Middle frontal gyrus (tissue), 1 donor: Measurements from ENCODE around the gene LRIG3.
"Not testable (repeated sequence)": the region's sequence is repeated elsewhere in the genome, so short reads cannot be mapped to it uniquely, and the experiment has no call there.

Experiments used
- DNase-seq: peaks from one replicate; pipeline ENCODE4 v3.0.0-alpha.2; 2015; ENCODE audit warnings: low spot score; ENCODE audit errors: extremely low spot score

LRIG3 gene

GRCh38 chr12:58902726-58903125 is 17.6 kb downstream of the LRIG3 start:
- DNase-seq: not testable (repeated sequence)

- DNase-seq: no peak
Observed at GRCh38 chr12:58901664-58902063, 18.6 kb downstream of the LRIG3 start.

DNA sequence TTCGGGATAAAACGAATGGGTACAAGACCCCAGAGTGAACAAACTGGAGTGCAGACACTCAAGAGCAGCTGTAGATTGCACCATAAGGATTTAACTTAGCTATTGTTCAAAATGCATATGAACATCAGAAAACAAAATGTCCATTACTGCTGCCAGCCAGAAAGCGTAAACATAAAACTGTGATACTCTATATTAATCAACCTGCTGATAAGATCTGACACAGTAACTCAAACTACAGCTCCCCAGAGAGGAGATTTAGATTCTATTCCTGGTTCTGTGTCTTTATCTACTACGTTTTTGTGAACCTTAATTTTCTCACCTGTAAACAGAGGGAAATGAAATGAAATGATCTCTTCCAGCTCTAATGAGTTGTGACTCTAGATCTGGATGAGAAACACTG is 22.3 kb downstream of the LRIG3 start:
- no peak for DNase-seq

- DNase-seq: no peak
Observed at GRCh38 chr12:58896278-58896677, 24.0 kb downstream of the LRIG3 start.

- no peak for DNase-seq
Observed at GRCh38 chr12:58895053-58895452, 25.3 kb downstream of the LRIG3 start.

DNA sequence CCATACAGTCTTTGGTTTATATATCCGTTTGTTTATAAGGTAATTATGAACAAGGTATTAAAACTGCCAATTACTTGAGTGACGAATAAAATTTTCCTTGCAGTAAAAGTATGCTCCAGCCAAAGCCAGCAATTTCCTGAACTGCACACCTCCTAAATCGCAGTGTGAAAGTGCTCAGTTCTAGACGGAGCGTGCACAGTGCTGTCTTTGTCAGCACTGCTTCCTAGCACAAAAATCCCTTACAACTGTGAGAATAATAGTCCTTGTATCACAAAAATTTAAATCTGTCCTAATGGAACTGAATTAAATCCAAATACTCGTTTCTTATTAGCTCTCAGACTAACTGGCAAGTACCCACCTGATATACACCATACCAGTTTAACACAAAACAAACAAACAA is 26.3 kb downstream of the LRIG3 start:
- no peak for DNase-seq

GRCh38 chr12:58893495-58893894 is 26.8 kb downstream of the LRIG3 start:
- DNase-seq: no peak

DNA sequence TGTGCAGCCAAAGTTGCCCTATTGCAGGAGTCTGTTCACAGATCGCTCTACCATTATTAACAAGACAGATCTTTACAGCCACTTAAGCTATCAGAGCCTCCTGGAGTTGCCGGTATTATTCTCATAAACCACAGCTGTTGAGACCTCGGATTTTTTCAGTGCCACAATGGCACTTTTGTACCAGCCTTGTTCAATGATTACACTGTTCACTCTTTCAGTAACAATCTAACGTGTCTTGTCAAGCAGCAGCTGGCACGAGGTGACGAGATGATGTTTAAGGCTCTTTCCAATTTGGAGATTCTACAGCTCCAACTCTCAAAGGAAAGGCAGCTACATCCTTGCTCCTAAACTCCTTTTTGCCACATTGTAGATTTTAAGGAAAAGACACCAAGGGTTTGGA is 30.7 kb downstream of the LRIG3 start:
- no peak for DNase-seq

DNA sequence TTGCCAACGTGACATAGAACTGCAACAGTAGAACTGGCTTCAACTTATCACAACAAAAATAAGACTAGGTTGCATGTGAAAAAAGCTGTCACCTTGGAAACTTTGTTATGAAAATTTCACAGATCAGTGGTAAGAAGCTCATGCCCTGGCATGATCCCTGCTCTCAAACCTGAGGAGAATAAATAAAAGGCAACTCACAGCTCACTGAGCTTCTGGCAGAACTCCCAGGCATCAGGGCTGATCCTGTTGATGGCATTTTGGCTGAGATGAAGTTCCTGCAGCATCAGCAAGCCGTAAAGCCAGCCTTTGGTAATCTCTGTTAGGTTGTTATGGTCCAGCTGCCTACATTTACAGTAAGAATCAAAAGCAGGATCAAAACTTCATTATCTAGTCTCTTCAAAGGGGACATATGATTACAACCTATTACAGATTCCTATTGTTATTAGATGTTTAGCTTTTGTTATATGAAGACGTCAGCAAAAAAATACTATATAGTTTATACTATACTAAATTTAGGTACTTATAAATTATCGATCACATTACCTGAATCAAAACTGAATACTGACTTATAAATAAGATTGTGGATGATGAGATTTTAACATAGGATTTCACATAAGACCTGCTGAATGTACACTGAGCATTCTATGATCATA is 32.0 kb downstream of the LRIG3 start:
- DNase-seq: no peak

DNA sequence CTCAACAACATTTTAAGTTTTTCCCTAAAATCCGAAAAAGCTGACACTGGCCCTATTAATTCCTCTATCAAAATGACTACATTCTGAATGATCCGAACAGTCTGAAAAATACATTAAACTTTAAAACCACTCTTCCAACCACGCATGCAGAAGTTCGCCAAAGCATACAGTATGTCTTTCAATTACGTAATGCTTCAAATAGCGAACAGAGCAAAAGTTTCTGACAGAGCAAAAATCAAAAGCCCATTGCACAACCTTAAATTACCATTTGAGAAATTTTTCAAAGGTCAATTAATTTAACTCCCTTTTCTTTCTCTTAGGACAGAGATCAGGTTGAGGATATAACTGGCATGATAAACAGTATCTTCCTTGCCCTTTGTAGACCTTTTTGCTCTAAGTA is 33.2 kb downstream of the LRIG3 start:
- no peak for DNase-seq

DNA sequence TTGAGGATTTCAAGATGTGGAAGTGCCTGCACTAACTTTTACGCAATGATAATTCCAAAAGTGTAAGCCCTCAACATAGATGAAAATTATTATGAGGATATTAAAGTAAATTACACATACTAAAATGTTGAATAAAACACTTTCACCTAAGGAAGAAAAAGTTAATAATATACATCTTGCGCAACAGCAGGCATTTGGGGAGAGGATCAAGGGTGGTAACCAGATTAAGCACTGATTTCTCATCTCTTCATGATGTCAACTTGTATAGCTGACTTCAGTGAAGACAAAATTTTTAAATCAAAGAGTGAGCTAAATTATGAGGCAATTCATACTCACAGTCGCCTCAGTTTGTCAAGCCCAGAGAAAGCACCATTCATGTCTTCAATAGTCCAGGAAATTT is 33.8 kb downstream of the LRIG3 start:
- no peak for DNase-seq

DNA sequence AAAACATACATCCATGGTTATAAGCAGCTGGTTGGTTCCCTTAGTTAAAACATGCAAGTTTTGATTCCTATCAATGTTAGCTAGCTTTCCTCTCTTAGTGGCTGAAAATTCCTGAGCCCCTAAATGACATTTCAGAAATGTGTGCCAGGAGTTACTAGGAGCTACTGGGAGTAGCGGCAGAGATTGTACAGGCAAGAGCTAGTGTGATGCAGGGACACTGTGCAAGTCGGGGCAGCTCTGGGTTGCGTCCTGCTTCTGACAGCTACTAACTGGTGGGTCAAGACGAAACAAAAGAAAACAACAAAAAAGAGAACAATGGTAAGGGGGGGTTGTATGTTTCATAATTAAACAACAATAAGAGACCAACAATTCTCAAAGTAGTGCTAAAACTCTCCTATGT is 35.4 kb downstream of the LRIG3 start:
- no peak for DNase-seq

DNA sequence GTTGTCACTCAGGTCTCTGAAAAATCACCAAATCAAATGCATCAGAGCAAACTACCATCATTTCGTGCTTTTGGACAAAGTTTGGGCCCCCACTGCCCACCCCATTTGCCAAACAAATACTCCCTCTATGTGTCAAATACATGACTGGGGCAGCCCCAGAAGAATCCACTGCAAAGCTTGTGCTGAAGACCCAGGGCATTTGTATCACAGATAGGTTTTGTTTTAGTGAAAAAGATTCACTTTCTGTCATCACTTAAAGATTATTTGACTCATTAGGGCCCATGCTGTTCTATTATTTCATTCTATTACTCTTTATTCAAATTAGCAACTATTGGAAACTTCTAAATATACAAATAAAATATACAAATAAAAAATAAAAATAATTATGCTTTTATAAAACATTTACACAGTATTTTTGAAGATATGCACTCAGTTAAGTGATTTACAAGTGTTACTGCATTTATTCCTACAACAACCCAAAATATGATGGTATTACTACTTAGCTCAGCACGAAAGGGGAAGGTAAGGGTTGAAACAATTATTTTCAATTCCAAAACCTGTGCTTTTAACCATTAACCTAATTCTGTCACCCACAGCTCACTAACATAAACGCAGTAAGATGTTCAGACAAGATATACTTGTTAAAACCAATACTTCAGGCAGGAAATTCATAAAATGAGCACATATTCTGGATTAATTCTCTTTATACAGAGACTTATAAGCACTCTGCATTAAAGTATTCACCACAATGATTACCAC is 36.5 kb downstream of the LRIG3 start:
- no peak for DNase-seq

DNA sequence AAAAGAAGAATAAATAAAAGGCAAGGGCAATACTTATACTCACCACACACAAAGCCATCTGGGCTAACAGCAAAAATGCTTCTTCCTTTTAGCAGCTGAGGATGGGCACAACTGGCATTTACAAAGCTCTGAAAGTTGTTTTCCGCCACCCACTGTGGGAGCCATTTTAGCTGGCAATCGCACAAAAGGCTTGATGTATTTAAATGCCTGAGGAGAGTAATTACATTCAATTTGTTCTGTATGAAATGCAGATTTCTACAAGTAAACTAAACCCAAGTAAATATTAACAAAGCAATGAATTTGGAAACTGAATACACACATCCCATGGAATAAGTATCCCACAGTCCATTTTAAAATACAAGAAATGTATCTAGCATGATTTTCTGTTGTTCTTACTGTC is 37.5 kb downstream of the LRIG3 start:
- no peak for DNase-seq

DNA sequence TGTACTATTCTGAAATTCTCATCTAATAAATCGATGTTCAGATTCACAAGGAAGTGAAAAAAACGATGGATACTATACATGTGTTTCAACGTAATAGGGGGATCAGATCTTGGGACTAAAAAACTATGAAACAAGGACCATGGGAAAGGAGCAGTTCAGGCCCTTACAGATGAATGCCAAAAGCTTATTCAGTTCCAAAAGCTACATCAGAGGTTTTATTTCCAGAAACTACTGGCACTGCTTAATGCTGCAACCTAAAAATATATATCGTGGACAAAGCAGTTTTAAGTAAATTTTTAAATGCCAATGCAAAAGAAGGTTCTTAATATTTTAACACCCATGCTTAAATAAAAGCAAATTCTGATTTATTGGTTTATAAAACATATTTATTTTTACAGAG is 38.5 kb downstream of the LRIG3 start:
- no peak for DNase-seq

GRCh38 chr12:58880639-58881038 is 39.7 kb downstream of the LRIG3 start:
- DNase-seq: no peak

GRCh38 chr12:58877243-58877743 is 43.0 kb downstream of the LRIG3 start:
- DNase-seq: no peak

- no peak for DNase-seq
Observed at GRCh38 chr12:58873496-58873895, 46.8 kb downstream of the LRIG3 start.

- no peak for DNase-seq
Observed at GRCh38 chr12:58871556-58871955, 48.7 kb downstream of the LRIG3 start.

- no peak for DNase-seq
Observed at GRCh38 chr12:58870595-58870994, 49.7 kb downstream of the LRIG3 start.

DNA sequence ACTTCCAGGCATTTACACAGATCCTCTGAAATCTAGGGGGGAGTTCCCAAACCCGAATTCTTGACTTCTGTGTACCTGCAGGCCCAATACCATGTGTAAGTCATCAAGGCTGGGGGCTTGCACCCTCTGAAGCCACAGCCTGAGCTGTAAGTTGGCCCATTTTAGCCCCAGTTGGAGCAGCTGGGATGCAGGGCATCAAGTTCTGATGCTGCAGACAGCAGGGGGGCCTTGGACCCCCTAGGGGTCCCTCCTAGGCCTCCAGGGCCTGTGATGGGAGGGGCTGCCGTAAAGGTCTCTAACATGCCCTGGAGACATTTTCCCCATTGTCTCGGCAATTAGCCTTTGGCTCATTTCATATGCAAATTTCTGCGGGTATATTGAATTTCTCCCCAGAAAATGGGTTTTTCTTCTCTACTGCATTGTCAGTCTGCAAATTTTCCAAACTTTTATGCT is 59.5 kb downstream of the LRIG3 start:
- no peak for DNase-seq

- no peak for DNase-seq
Observed at GRCh38 chr12:58860056-58860787, 60.1 kb downstream of the LRIG3 start.
